NCI-H748 treated with DMSO at 0.1 percent for 48 hours (cell line): ENCODE measurements around the gene TSPO.

Source experiments
- DNase-seq: peaks from one replicate; lab custom pipeline; 2025; lab: John Stamatoyannopoulos, UW

Gene TSPO

DNA sequence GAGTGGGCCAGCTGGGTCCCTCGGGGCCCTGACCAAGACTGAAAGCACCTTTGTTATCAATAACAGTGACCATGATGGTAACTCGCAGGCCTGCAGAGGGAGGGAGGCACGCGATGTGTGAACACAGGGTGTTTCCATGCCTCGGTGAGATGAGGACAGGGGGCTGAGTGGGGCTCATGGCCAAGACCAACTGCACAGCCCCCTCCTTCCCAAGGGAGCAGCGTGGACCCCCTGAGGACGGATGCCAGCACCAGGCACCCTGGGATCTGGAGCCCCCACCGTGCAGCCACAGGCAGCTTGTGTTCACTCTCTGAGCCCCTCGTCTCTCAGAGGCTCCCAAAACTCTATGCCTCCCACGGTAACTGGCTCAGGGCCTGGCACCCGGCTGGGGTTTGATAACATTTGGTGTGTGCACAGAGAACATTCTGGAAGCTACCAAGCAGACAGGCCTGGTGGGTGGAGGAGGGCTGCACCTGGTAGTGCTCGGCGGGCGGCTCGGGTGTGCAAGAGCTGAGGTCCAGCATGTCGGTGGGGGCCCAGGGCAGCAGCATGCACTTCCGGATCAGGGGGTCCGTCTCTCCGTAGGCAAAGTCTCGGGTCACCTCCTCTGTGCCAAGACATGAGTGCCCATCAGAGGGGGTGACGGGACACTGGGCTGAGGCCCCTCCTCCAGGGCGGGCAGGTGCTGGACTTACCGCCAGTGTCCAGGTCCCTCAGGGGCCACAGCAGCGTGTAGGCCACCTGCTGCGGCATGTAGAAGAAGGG, 28.0 kb downstream of the TSPO start:
- DNase-seq, result no peak

DNA sequence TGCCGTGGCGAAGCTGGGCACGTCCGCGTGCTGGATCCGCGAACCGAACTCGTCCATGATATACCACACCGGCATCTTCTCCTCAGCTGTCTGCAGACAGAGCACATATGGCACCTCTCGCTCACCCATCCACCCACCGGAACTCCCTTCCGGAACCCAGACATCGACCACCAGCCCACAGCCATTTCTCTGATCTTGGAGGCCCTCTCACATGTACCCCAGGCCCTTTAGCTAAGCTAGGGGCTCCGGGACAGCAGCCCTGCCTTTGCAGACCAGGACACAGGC, 28.5 kb downstream of the TSPO start:
- no peak for DNase-seq

GRCh38 chr22:43180670-43181069, 29.3 kb downstream of the TSPO start:
- no peak for DNase-seq

- DNase-seq, result no peak
Observed at GRCh38 chr22:43181321-43182076, 30.1 kb downstream of the TSPO start.

- no peak for DNase-seq
Observed at GRCh38 chr22:43182118-43182517, 30.8 kb downstream of the TSPO start.

GRCh38 chr22:43182726-43183125, 31.4 kb downstream of the TSPO start:
- DNase-seq, result no peak

- DNase-seq, result no peak
Observed at GRCh38 chr22:43183496-43184277, 32.3 kb downstream of the TSPO start.

GRCh38 chr22:43185860-43186261, 34.5 kb downstream of the TSPO start:
- no peak for DNase-seq

GRCh38 chr22:43186272-43187170, 35.2 kb downstream of the TSPO start, which contains the start of gene TTLL12:
TSS of gene TTLL12 (minus strand) at chr22:43187134. CDS start at chr22:43187069, 65 bp downstream.
- DNase-seq, result no peak

- DNase-seq, result peak; percentile 88
Observed at GRCh38 chr22:43187171-43188099, 36.1 kb downstream of the TSPO start.

GRCh38 chr22:43188829-43189545, 37.6 kb downstream of the TSPO start:
- DNase-seq, result no peak

GRCh38 chr22:43191831-43192230, 40.5 kb downstream of the TSPO start:
- DNase-seq, result no peak

GRCh38 chr22:43197271-43197941, 46.0 kb downstream of the TSPO start:
- DNase-seq, result no peak

GRCh38 chr22:43198126-43198525, 46.8 kb downstream of the TSPO start:
- no peak for DNase-seq

DNA sequence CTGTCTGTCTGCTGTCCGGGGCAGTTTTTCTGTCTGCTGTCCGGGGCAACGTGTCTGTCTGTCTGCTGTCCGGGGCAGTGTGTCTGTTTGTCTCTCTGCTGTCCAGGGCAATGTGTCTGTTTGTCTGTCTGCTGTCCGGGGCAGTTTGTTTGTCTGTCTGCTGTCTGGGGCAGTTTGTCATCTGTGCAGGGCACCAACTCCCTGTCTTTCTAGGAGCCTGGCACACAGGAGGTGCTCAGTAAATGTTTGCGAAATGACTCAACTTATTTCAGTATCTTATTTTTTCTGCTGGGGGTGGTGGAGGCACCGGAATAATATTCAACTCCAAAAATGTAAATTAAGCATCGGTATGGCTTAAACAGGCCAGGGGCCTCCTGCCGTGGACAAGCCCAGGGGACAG, 47.6 kb downstream of the TSPO start:
- no peak for DNase-seq

DNA sequence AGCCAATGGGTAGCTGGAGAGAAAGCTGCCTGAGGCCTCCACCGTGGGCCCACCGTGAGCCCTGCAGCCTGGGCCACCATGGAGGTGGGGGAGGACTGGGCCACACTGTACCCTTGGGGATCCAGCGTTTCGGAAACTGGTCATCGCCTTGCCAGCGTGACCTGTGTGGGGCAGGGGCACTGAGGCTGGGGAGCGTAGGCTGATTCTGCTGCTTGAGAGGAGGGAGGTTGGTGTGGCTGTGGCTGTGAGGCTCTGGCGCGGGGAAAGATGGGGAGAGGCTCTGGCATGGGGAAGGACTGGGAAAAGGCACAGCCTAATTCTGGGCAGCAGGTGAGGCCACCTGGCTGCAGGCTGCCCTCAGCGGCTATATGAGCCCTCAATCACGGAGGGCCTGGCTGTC, 48.2 kb downstream of the TSPO start:
- no peak for DNase-seq

GRCh38 chr22:43200031-43200430, 48.7 kb downstream of the TSPO start:
- DNase-seq, result no peak

DNA sequence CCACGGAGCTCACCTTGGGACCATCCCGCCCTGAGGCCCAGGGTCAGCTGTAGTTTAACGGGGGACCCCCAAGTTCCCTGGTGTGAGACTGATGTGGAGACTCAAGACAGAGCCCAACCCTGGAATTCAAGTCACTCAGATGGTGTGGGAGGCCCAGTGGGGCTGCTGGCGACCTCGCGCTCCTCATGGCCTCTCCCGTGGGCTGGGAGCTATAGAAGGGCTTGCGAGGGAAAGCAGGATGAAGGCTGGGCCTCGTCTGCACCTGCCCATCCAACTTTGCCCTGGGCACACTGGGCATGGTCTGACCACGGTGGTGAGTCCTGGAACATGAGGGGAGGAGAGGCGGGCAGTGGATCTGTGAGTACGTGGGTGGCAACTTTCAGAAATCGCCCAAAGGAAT, 49.2 kb downstream of the TSPO start:
- DNase-seq, result no peak

DNA sequence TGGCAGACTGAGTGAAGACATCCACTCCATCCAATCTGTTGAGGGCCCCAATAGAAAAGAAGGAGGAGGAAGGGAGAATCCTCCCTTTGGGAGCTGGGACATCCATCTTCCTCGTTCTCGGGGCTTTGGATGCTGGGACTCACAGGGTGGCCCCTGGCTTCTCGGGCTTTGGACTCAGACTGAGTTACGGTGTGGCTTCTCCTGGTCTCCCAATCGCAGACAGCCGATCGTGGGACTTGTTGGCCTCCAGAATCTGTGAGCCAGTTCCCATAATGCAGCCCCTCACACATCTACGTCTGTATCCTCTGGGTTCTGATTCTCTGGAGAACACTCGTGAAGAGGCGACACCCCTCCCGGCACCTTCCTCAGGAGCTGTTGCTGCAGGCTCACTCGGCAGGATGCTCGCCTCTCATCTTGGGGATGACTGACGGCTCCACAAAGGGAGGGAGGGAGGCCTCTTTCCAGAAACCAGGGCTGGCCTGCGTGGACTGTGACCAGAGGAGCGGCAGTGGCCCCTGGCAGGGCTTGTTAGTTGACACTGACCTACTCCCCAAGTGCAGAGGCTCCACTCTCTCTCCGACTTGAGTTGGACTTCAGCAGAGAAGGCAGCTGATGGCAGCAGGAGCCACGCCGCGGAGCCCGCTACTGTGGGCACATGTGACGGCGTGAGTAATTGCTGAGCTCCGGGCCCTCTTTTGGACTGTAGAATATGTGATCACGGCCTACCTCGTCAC, 50.3 kb downstream of the TSPO start:
- no peak for DNase-seq
